Endometrium (tissue), 2 donors: Measurements from ENCODE around the gene NAXE.
"Not testable (repeated sequence)": the region's sequence is repeated elsewhere in the genome, so short reads cannot be mapped to it uniquely, and the experiment has no call there.

Source experiments
- FAIRE-seq: peaks from 2 replicates; lab custom pipeline; 2012; peaks lifted over from hg19 to GRCh38; lab: Jason Lieb, UNC
- donor health status: control.
- donor health status: control.

The NAXE gene

DNA sequence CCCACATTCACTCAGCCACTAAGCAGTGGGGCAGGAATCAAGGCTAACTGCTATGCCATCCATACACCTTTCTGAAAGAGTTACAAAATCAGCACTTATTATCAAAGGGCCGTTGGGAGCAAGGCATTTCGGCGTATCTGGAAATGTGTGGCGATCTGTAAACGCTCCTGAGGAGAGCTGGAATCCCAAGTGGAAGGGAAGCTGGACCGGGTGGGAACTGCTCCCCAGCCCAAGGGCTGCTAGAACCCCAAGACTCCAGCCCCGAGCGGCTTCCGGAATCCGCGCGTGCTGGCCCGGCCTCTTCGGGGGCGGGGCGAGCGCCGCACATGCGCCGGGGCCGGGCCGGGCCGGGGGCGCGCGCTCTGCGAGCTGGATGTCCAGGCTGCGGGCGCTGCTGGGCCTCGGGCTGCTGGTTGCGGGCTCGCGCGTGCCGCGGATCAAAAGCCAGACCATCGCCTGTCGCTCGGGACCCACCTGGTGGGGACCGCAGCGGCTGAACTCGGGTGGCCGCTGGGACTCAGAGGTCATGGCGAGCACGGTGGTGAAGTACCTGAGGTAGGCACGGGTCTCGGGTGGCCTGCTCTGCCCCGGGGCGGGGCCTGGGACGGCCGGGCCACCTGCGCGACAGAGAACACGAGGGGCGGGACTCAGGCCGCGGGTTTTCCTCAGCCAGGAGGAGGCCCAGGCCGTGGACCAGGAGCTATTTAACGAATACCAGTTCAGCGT, at the start of gene NAXE:
TSS of gene NAXE (plus strand) at position 345 of the 726 bp plus-strand sequence. CDS start at position 374, 29 bp downstream.
- FAIRE-seq: no peak

DNA sequence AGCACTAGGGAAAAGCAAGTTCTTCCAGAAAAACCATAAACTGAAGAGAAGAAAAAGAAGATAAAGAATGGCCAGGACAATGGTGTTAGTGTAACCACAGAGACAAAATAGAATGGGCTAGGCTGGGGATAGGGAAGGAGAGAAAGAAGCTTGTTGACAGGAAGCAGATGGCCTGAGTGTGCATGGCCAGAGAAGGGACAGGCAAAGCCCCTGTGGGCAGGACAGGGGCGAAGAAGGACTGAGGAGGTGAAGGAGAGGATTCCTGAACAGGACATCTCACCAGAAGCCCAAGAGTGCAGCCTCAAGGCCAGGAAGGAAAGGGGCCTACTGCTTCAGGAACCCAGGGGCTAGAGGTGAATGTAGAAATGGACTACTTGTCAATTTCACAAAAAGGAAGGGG, 48.5 kb upstream of the NAXE start:
- no peak for FAIRE-seq

DNA sequence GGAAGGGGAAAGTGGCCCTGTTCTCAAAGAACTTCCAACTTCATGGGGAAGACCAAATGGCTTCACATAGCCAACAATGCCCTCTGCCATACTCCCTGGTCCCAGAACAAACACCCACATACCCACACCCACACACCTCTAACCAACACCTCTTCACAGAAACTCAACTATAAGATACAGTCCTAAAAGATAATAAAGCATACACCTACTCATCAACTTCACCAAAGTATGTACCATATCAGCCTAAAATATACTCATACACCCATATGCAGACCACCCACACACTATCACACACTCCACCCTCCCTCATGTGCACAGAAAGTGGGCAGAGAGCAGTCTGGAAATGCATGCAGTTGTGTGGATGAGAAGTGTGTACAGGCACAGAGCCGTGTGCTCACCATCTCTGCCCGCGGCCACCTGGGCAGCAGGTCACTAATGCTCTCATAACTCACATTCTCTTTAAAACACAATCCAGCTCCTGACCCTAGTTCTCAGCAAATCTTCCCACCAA, 46.9 kb upstream of the NAXE start:
- no peak for FAIRE-seq

DNA sequence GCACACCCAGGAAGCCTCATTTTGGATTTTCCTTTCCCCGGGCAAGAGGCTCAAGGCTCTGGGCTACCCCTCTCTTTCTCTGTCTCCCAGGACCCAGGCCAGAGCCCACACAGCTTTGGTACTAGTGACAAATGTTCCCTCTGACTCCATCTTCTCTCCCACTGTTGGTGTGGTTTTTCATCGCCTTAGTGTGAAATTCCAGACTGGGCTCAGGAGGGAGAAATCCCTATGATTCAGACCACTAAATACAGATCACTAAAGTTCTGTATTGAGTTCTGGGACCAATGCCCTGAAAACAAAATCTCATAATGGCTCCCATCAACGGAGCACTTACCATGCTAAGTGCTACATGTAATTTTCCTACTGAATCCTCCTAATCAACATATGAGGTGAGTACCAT, 45.3 kb upstream of the NAXE start:
- no peak for FAIRE-seq

DNA sequence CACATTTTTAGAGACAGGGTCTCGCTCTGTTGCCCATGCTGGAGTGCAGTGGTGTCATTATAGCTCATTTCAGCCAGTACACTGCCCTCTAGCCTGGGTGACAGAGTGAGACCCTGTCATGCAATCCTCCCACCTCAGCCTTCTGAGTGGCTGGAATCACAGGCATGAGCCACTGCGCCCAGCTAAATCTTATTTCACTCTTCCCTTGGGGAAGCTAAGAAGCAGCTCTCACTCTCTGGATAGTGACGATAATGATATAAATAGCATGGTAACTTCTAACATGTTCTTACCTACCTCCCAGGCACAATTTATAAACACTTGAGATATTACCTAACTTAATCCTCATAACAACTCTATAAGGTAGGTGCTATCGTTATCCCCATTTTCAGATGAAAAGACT, 44.1 kb upstream of the NAXE start:
- no peak for FAIRE-seq

DNA sequence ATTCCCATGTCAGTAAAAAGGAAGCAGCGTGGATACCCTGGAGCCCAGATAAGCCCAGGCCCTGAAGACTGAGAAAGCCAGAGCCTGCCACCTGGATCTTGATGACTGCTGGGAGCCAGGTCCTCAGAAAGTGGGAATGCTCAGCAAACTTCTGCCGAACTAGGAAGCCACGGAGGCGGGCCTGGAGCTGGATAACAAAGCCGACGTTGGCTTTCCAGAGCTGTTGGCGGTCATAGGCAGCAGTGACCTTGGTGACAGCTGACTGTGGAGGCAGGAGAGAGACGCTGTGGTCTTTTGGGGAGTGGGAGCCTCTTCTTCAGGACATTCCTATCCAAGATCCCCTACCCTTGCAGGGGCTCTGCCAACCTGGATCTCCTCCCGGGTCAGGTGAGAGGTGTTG, 43.6 kb upstream of the NAXE start:
- FAIRE-seq: no peak

DNA sequence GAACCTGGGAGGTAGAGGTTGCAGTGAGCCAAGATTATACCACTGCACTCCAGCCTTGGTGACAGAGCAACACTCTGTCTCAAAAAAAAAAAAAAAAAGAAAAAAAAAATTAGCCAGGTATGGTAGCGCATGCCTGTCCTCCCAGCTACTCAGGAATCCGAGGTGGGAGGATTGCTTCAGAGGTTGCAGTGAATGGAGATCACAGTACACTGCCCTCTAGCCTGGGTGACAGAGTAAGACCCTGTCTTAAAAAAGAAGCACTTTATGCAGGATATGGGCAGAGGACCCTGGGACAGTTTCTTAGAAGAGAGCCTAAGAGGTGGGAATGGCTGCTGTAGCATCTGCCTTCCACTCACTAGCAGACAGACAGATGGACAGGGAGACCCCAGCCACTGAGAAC, 42.2 kb upstream of the NAXE start:
- FAIRE-seq: no peak

DNA sequence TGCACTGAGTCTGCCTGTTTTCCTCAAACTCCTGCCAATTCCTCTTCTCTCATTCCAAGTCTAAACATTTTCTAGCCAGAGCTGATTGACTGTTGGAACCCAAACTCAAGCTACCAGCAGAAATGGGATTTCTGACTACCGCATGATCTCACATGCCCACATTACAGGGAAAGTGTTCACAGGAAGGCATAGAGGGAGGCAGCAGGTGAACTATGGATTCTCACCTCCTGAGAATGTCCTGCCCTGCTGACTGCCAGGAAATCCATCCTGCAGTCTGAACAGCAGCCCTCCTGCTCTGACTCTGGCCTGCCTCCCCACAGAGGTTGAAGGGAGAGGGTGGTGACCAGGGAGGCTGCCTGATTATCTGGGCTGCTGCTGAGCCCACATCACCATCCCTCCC, 41.7 kb upstream of the NAXE start:
- FAIRE-seq: no peak

DNA sequence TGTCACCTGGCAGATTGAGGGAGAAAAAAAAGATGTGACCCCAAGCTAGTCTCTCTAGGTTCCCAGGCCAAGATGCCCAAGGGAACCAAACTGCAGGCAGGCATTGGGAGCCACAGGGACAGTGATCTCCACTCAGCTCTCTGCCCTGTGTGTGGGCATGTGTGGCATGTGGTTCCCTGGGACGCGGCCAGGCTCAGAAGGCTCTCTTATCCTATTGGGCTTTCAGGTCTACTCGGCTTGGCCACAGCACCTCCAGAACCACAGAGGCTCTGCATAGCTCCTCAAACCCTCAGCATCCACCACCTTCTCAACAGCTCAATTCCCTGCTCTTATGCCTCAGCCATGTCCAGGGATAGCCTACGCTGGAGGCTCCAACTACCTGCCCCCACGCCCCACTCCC, 41.2 kb upstream of the NAXE start:
- FAIRE-seq: no peak

DNA sequence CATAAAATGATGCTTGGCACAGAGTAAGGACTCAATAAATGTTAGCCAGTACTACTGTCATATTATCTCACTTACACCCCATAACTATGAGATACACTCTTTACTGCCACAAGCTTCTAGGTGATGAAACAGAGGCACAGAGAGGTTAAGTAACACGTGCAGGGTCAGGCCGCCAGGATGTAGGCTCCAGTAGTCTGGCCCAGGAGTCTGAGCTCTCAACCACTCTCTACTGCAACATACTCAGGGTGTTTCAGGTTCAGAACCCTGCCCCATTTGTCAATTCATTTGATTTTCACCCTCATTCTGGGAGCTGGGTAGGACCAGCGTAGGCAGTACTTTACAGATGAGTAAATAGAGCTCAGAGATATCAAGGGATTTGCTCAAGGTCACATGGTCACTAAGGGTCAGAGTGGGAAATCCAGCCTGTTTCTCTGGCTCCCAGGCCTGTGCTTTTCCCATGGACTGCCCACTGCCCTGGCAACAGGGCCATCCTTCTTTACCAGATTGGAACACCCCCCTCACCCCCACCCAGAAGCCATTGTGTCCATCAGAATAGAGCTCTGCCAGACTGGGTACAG, 40.4 kb upstream of the NAXE start:
- FAIRE-seq: no peak

DNA sequence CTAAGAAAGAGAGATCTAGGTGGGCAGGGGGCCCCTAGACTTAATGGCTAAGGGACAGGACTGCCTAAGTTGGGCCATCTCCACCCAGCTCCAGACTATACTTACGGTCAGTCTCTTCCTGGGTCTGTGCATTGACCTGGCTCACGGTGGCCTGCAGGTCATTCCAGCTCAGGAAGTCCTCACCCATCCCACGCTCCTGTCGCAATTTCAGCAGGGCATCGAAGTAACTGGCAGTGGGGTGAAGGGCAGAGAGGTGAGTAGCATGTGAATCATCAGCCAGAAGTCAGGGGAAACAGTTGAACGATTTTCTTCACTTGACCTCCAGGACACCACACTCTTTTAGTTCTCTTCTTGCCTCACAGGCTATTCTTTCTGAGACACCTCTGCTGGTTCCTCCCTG, 39.7 kb upstream of the NAXE start:
- no peak for FAIRE-seq

DNA sequence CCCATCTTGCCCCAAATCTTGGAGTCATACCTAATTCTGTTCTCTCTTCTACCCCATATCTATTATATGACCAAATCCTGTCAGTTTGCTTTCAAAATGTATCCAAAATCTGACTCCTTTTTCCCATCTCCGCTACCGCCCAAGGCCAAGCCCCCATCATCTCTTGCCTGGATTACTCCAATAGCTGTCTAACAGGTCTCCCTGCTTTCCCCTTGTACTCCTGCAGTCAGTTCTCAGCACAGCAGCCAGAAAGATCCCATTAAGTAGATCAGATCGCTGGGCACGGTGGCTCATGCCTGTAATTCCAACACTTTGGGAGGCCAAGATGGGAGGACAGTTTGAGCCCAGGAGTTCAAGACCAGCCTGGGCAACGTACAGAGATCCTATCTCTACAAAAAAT, 39.1 kb upstream of the NAXE start:
- FAIRE-seq: no peak

DNA sequence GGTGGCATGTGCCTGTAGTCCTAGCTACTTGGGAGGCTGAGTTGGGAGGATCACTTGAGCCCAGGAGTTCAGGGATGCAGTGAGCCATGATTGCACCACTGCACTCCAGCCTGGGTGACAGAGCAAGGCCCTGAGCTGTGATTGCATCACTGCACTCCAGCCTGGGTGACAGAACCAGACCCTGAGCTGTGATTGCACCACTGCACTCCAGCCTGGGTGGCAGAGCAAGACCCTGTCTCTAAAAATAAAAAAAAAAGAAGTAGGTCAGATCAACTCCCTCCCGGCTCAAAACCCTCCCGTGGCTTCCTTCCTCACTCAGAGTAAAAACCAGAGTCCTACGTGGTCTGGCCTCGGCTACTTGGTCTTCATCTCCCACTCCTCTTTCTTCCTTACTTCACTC, 38.6 kb upstream of the NAXE start:
- not testable (repeated sequence) for FAIRE-seq

DNA sequence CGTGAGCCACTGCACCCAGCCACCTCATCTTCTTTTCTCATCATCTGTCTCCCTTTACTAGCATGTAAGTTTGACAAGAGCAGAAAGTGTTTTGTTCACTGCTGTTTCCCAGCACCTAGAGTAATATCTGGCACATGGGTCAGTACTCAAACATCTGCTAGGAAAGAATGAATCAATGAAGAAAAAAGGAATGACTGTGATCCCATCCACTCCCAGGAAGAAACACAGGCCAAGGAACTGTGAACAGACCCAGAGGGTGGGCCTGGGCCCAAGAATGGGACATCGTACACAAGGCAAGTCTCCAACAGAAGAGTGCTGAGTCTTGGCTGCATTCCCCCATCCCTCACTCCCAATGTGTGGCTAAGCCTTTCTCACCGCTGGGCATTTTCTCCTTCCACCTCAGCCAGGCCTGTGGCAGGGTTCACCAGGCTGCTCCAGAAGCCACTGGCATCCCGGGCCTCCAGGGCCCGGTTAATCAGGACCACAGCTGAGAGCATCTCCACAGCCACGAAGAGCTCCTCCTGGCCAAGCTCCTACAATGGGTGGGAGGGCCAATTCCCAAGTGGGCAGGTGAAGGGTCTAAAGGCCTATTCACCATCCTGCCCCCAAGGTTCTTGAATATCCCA, 37.6 kb upstream of the NAXE start:
- FAIRE-seq: no peak

DNA sequence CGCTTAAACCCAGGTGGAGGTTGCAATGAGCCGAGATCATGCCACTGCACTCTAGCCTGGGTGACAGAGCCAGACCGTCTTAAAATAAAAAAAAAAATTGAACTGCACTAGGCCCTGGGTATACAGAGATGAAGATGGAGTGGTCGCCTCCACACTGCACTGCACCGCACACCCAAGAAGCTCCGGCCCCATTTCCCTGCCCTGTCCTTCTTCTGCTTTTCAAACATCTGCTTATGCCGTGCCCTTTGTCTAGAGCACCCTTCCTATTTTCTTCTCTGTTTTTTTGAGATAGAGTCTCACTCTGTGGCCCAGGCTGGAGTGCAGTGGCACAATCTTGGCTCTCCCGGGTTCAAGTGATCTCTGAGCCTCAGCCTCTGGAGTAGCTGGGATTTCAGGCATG, 36.6 kb upstream of the NAXE start:
- FAIRE-seq: no peak

DNA sequence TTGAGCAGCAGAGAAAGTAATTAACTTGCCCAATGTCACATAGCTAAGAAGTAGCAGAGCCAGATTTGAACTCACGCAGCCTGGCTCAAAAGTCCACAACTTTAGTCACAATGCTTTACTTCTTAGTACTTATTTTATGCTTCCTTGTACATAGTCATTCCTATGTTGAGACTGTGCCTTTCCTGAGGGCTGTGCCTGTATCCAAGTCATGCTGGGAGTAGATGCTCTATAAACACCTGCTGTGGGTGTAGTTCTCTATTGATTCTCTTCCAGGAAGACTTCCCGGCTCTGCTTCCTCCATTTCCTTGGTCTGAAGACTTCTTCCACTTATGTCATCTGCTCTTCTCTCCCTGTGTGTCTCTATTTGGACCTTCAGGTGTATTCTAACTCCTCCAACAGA, 35.9 kb upstream of the NAXE start:
- FAIRE-seq: no peak

DNA sequence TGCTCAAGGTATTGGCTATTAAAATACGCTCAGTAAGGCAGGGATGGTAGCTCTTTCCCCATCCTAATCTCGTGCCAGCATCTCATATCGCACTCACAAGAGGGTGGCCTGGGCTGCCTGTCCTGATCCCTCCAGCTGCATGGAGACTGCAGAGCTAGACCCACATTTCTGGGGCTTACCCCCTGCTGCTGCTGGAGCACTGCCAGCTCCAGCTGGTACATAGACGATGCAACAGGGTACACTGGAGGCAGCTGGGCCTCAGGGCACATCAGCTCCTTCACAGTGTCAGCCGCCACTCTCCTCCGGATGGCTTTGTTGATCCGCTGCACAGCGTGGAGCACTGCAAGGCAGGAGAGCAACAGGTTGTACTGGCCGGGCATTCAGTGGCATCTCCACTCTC, 35.2 kb upstream of the NAXE start:
- no peak for FAIRE-seq

DNA sequence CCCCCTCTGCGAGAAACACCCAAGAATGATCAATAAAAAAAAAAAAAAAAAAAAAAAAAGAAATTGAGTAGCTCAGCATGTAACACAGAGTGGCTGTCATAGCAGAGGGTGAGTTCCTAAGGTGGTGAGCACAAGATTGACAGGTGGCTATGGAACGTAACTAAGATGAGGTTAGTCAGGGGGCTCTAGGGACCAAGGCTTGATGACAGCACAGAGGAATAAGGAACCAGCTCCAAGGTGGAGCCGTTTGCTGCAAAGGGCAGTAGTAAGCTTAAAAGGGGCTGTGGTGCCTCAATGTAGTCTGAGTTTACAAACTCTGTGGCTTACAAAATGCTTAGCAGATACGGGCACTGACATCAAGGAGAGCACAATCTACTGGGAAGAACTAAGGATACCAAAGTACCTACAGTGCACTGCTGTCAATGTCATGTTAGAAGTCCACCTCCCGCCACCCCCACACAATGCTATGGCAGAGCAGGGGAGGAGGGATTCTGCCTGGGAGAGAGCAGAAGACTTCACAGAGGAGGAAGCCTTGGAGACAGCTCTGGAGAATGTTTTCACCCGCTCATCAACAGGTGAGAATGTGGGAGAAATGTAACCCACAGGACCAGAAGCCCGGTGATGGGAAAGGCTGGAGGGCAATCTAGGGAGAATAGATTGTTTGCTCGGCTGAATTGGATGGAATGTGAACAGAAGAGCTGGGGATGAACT, 32.3 kb upstream of the NAXE start:
- FAIRE-seq: no peak

DNA sequence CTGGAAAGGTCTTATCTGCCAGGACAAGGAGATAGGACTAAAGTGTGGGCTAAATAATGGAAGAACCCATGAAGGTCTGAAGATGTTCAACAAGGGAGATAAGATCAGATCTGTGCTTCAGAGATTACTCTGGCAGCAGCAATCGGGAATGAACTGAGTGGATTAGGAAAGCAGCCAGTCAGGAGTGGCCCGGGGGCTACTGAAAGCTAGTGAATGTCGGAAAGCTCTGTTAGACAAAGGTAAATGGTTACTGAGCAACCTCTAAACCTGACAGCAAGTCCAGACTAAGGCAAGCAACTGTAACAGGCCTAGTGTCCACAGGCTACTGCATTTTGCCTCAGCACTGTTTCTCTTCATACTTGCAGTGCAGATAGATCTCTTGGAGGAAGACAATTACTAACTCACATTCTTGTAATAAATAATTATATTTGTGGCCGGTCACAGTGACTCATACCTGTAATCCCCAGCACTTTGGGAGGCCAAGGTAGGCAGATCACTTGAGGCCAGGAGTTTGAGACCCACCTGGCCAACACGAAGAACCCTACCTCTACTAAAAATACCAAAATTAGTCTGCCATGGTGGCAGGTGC, 31.7 kb upstream of the NAXE start:
- FAIRE-seq: no peak

DNA sequence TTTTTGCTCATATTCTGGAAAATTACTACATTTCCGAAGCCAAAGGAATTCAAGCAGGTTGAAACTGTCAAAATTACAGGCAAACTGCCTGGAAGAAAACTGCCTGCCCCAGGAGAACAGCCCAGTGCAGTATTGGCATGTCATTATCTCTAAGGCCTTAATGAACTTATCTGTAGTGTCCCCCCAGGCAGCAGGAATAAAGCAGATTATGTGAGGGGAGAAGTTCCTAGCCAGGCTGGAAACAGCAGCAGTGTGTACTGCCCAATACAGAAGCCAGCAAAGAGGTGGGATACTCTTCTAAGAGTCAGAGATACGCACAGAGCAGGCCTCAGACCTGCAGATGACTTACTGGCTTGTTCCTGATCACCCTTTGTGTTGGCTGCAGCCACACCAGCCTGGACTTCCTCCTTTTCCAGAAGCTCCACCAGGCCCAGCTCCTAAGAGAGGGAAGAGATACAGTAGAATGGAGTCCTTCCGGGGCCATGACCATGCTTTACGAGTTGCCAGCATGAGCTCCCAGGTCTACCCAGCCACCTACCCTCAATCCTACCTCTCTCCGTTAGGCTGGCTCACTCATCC, 30.9 kb upstream of the NAXE start:
- FAIRE-seq: no peak

DNA sequence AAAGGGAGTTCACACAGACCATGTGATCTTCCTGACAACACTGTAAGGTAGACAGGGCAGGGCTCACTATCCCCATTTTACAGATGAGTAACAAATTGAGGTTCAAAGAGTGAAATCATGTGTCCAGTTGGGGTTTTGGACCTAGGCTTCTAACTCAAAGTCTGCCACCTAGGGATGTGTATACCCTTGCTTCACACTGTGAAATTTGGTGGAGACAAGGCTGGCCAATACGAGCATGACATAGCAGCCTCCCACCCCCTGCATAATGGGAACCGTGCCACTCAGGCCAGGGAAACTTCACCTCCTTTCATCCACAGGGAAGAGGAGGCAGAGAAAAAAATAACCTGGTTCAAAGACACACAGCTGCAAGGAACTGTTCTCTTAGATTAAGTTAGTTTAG, 26.1 kb upstream of the NAXE start:
- no peak for FAIRE-seq

DNA sequence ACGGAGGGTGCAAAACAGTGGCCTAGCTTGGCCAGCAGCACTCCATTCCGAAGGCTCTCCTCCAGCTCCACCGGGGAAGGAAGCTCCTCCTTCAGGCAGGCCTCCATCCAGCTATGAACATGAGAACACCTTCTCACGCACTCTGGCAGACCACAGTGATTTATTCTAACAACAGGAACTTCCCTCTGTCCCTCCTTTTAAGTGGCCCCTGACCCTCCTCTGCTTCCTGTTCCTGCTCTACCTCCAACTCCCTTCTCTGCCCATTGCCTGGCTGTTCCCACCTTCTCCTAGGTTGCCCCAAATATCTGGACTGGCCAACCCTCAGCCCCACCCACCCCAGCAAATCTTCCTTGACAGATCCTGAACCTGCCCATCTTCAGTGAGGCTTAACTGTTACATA, 25.1 kb upstream of the NAXE start:
- no peak for FAIRE-seq
